ENCODE data around the gene RANBP9. TPM values are rescaled to one million over a fixed set of nuclear protein-coding genes. Genes with fewer than 3 reads are reported as not detected.

Gene RANBP9
- total RNA-seq, 2 donors from 2014 or later, result 14.3 to 26.7 TPM

DNA sequence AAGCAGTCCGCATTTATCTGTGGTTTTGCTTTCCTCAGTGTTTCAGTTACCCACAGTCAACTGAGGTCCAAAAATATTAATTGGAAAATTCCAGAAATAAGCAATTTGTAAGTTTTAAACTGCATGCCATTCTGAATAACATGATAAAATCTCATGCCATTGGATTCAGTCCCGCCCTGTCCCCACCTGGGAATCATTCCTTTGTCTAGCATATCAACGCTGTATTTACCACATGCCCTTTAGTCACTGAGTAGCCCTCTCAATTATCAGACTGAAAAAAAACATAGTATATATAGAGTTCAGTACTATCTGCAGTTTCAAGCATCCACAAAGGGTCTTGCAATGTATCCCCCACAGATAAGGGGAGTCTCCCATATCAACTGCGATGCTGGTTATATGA, 17.1 kb downstream of the RANBP9 start:
- intact Hi-C loops (cut with DNase I), result no loop called here
- H3K9me3 ChIP-seq, result no peaks in the 10 kb centered on the region
- 77 to 88% methylated on average over 4 of the region's 4 CpGs for WGBS, 2 donors
- H3K27ac ChIP-seq, result no peak overlapping the region
- DNase-seq, result no peak
- no peaks in the 10 kb centered on the region for H3K27me3 ChIP-seq
- H3K4me3 ChIP-seq, result no peak overlapping the region
- H3K36me3 ChIP-seq (replicated peaks in 1 of 2; ENCODE audit: insufficient read depth in 1 of 2, low read depth in 2 of 2), result no peaks in the 10 kb centered on the region
- no peaks in the 10 kb centered on the region for H3K4me1 ChIP-seq
- ATAC-seq, result no peak
- TF ChIP-seq, protein P1, sequence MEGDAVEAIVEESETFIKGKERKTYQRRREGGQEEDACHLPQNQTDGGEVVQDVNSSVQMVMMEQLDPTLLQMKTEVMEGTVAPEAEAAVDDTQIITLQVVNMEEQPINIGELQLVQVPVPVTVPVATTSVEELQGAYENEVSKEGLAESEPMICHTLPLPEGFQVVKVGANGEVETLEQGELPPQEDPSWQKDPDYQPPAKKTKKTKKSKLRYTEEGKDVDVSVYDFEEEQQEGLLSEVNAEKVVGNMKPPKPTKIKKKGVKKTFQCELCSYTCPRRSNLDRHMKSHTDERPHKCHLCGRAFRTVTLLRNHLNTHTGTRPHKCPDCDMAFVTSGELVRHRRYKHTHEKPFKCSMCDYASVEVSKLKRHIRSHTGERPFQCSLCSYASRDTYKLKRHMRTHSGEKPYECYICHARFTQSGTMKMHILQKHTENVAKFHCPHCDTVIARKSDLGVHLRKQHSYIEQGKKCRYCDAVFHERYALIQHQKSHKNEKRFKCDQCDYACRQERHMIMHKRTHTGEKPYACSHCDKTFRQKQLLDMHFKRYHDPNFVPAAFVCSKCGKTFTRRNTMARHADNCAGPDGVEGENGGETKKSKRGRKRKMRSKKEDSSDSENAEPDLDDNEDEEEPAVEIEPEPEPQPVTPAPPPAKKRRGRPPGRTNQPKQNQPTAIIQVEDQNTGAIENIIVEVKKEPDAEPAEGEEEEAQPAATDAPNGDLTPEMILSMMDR (IDR thresholded peaks at IDR 0.05), result no peak
- no peak for TF ChIP-seq POLR2A (IDR thresholded peaks at IDR 0.05)

DNA sequence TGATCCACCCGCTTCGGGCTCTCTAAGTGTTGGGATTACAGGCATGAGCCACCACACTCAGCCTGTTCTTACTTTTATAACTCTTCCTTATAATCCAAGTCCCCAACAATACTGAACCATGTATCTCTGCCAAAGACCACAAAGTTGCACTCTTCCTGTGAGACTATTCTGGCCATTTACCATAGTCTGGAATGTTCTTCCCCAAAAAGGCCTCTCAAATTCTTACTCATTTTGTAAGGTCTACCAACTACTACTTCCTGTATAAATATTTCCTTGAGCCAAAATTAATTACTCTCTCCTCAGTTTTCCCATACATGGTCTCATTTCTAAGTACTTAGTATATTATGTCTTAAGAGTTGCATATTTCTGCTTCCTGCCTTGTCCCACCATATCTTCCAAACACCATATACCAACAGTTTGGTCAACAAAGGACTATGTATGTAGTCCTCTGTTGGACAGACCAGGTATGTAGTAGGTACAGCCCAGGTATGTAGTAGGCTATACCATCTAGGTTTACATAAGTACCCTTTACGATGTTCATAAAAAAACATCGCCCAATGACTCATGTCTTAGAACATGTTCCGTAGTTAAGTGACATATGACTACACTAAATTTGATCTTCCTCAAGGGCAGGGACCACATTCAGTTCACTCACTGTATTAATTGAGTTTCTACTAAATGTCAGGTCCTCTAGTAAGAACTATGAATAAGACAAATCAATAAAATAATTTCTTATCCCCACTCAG, 22.0 kb downstream of the RANBP9 start:
- no peak overlapping the region for H3K27ac ChIP-seq
- ATAC-seq, result no peak
- WGBS, 2 donors, result 93 to 97% methylated on average over 5 of the region's 5 CpGs

DNA sequence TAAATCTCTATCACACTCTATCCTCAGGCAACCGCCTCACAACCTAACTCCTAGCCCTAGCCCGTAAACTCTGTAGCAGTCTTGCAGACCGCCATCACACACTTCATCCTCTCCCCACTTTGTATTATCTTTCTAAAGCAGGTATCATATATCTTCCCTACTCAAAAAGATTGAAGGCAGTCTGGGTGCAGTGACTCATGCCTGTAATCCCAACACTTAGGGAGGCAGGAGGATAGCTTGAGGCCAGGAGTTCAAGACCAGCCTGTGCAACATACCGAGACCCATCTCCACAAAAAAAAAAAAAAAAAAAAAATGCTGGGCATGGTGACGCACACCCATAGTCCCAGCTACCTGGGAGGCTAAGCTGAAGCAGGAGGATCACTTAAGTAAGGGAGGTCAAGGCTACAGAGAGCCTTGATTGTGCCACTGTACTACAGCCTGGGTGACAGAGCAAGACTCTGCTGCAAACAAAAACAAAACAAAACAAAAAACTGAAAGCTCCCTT, 22.9 kb downstream of the RANBP9 start:
- no peaks in the 10 kb centered on the region for H3K36me3 ChIP-seq (replicated peaks in 1 of 2; ENCODE audit: insufficient read depth in 1 of 2, low read depth in 2 of 2)
- no peaks in the 10 kb centered on the region for H3K9me3 ChIP-seq
- 91 to 99% methylated on average over 5 of the region's 5 CpGs for WGBS, 2 donors
- ATAC-seq (no peak), DNase-seq (no peak)
- no peak overlapping the region for H3K4me3 ChIP-seq
- no peak overlapping the region for H3K27ac ChIP-seq
- TF ChIP-seq, protein P1 (IDR thresholded peaks at IDR 0.05), result no peak
- TF ChIP-seq POLR2A (IDR thresholded peaks at IDR 0.05), result no peak
- intact Hi-C loops (cut with DNase I), result no loop called here
- no peaks in the 10 kb centered on the region for H3K4me1 ChIP-seq
- H3K27me3 ChIP-seq, result no peaks in the 10 kb centered on the region

More for the DNA sequence above, 22.0 kb downstream of the RANBP9 start:
- no peak overlapping the region for H3K4me3 ChIP-seq
- H3K27me3 ChIP-seq, result no peaks in the 10 kb centered on the region
- H3K4me1 ChIP-seq, result no peaks in the 10 kb centered on the region
- H3K36me3 ChIP-seq (replicated peaks in 1 of 2; ENCODE audit: insufficient read depth in 1 of 2, low read depth in 2 of 2), result no peaks in the 10 kb centered on the region
- TF ChIP-seq POLR2A (IDR thresholded peaks at IDR 0.05), result no peak
- TF ChIP-seq, protein P1 (IDR thresholded peaks at IDR 0.05), result no peak
- no peaks in the 10 kb centered on the region for H3K9me3 ChIP-seq
- intact Hi-C loops (cut with DNase I), result no loop called here
- no peak for DNase-seq

DNA sequence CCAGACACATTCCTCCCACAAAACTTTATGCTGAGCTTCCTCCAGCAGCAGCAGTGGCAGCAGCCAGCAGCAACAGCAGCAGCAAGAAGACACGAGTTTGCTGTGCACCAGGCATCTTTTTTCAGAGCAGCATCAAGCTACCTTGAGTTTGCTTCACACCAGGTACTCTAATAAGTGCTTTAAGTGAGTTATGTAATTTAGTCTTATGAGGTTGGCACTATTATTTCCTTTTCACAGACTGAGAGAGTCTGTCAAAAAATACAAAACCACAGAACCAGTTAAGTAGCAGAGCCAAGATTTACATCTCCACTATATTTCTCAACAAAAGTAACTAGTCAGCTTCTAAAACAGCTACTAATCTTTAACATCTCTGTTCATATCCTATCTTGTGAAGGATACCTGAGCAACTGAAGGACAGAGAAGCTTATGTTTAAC, 23.7 kb downstream of the RANBP9 start:
- TF ChIP-seq, protein P1 (IDR thresholded peaks at IDR 0.05), result no peak
- TF ChIP-seq POLR2A (IDR thresholded peaks at IDR 0.05), result no peak
- Histone ChIP-seq H3K9me3 (no peaks in the 10 kb centered on the region), H3K36me3 (replicated peaks in 1 of 2; ENCODE audit: insufficient read depth in 1 of 2, low read depth in 2 of 2) (no peaks in the 10 kb centered on the region), H3K4me1 (no peaks in the 10 kb centered on the region), H3K27ac (no peak overlapping the region), H3K4me3 (no peak overlapping the region), H3K27me3 (no peaks in the 10 kb centered on the region)
- ATAC-seq, result no peak
- intact Hi-C loops (cut with DNase I), result no loop called here
- WGBS, 2 donors, result 26 to 28% methylated on average over 1 of the region's 1 CpG
- DNase-seq, result no peak

DNA sequence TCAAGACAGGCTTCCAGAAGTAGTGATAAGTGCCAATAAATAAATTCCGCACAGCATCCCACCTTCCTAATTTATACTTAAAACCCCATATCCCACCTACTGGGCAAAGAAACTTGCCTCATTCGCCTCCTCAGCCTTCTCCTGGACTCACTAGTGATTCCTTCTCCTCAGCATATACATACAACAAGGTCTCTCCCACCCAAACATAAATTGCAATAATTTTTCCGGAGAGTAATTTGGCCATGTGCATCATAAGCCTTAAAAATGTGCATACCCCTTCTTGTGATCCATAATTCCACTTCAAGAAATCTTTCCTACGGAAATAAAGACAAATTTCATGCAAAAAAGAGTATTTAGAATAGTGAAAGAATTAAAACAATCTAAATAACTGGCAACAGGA, 26.8 kb downstream of the RANBP9 start:
- DNase-seq, result no peak
- TF ChIP-seq, protein P1 (IDR thresholded peaks at IDR 0.05), result no peak
- no peak for TF ChIP-seq POLR2A (IDR thresholded peaks at IDR 0.05)
- no peaks in the 10 kb centered on the region for H3K4me1 ChIP-seq
- no peak for ATAC-seq
- WGBS, 2 donors, result 94 to 96% methylated on average over 4 of the region's 4 CpGs
- H3K27ac ChIP-seq, result no peak overlapping the region
- no peaks in the 10 kb centered on the region for H3K27me3 ChIP-seq
- H3K9me3 ChIP-seq, result no peaks in the 10 kb centered on the region
- H3K36me3 ChIP-seq (replicated peaks in 1 of 2; ENCODE audit: insufficient read depth in 1 of 2, low read depth in 2 of 2), result no peaks in the 10 kb centered on the region
- H3K4me3 ChIP-seq, result no peak overlapping the region
- intact Hi-C loops (cut with DNase I), result no loop called here

Measured in body of pancreas (tissue), 4 donors.